Heart left ventricle (tissue), 16 donors: Measurements from ENCODE around the gene CTU2. TPM values are rescaled to one million over a fixed set of nuclear protein-coding genes. Genes with fewer than 3 reads are reported as not detected.

Source experiments
- ATAC-seq, 4 donors: fragments of 200-7000 bp; cut with Tn5 transposase; one replicate each; pipeline ENCODE4 v1.9.1; 2020 to 2022; ENCODE audit warnings: moderate library complexity in 4 of 4, mild to moderate bottlenecking in 3 of 4, moderate number of reproducible peaks in 1 of 4
- DNase-seq, 5 donors: peaks; one replicate each; pipeline ENCODE4 v3.0.0-alpha.2; 2020
- H3K27ac ChIP-seq, 12 donors: fragments of 200-600 bp; sonication (generic) in 4 of 12; one replicate each; pipeline versions ENCODE4 v1.5.0 to v1.8.0; 2016 to 2022; ENCODE audit warnings: mild to moderate bottlenecking in 2 of 12
- H3K27me3 ChIP-seq, 9 donors: fragments of 200-600 bp; sonication (generic) in 2 of 9; one replicate each; pipeline versions ENCODE4 v1.5.1 to v1.8.0; 2016 to 2022; ENCODE audit warnings: mild to moderate bottlenecking in 3 of 9
- H3K36me3 ChIP-seq, 9 donors: fragments of 200-600 bp; sonication (generic) in 2 of 9; one replicate each; pipeline versions ENCODE4 v1.5.0 to v1.8.0; 2018 to 2022; ENCODE audit warnings: mild to moderate bottlenecking in 2 of 9
- H3K4me1 ChIP-seq, 12 donors: fragments of 200-600 bp; sonication (generic) in 4 of 12; one replicate each; pipeline versions ENCODE4 v1.5.0 to v1.8.0; 2016 to 2022; ENCODE audit warnings: mild to moderate bottlenecking in 3 of 12
- H3K4me3 ChIP-seq, 12 donors: fragments of 200-600 bp; sonication (generic) in 4 of 12; one replicate each; pipeline versions ENCODE4 v1.5.0 to v1.8.0; 2017 to 2022; ENCODE audit warnings: mild to moderate bottlenecking in 9 of 12, moderate library complexity in 4 of 12
- H3K9me3 ChIP-seq, 12 donors: fragments of 200-600 bp; sonication (generic) in 4 of 12; one replicate each; pipeline versions ENCODE4 v1.5.0 to v1.8.0; 2016 to 2022; ENCODE audit warnings: mild to moderate bottlenecking in 1 of 12
- CTCF ChIP-seq, 12 donors: fragments of 200-600 bp; sonication (generic) in 4 of 12; IDR thresholded peaks; one replicate each; pipeline versions ENCODE4 v1.5.0 to v1.8.0; 2018 to 2022; ENCODE audit warnings: antibody characterized with exemption in 12 of 12, mild to moderate bottlenecking in 5 of 12
- POLR2A ChIP-seq, 2 donors: fragments of 450-650 bp; IDR thresholded peaks; one replicate each; pipeline ENCODE4 v1.6.1; 2017; ENCODE audit warnings: antibody characterized with exemption in 2 of 2, mild to moderate bottlenecking in 2 of 2, moderate library complexity in 2 of 2
- WGBS, 4 donors: extraction: QIAGEN DNeasy Blood & Tissue Kit in 2 of 4; methylation state at CpG; one replicate each; pipeline versions ENCODE4 v1.1.5 to v1.1.7; 2013 to 2018; 5-methylcytosine and 5-hydroxymethylcytosine counted together
- intact Hi-C, 10 donors: fragments of 100-400 bp; cut with DNase I; formaldehyde crosslinking; loops; one replicate each; pipeline versions ENCODE4 v1.11.1 to v1.14.2; 2022
- polyA plus RNA-seq, 2 donors: library from polyadenylated mRNA; stranded (reverse); fragments of 200-250 nt; gene quantifications; one replicate each; pipeline ENCODE4 v1.2.3, GENCODE V29; 2013
- total RNA-seq, 9 donors: library from RNA; depleted of rRNA in 2 of 9; stranded (reverse); fragments of >200 nt in 2 of 9; fragmentation: NEBNext Ultra II Directional in 3 of 9; extraction: Animal tissue kit (Norgen Biotek cat#: 25700) in 3 of 9; gene quantifications; one replicate each; pipeline versions ENCODE4 v1.1.0 to v1.2.4, GENCODE V29; 2016 to 2023
- donor health status: ischemic (EF 13 %, LVEDD 7.1; RV severe dilation, severe dysfunction).
- donor health status: healthy with polysubstance abuse.
- donor health status: DM: no; HTN: yes; CAD: no.
- donor health status: DM: no; HTN: no; CAD: no.
- donor health status: ischemic (EF 25% LVEDD 6.9; RV normal size, moderate dysfunction).
- donor health status: ischemic (EF 25% LVEDD 5.7; RV mildly dilated, moderate dysfunction).
- donor health status: healthy.
- donor health status: DM: yes; HTN: yes; CAD: no.
- donor health status: ischemic (EF 35%, LVEDD 5.7; RV mildly dilated, moderate dysfunction).
- donor health status: nonischemic (EF 11% LVEDD 7.7; RV severe dilation, severe dysfunction).
- donor health status: DM: yes; HTN: yes; CAD: no.
- donor health status: PGD.
- donor health status: ischemic (EF 29% LVEDD 5.4; RV normal size, mild dysfunction).
- donor health status: nonischemic (EF 23%, LVEDD 6.1; RV moderate dilation, normal function).

Gene CTU2
- total and polyA plus RNA-seq, 11 donors: 6.5 to 20.8 (median 13.0) TPM

GRCh38 chr16:88725609-88726407, 19.5 kb downstream of the CTU2 start:
- 84 to 88% (median 86%) methylated on average over 19 to 32 of the region's 32 CpGs for WGBS, 4 donors
- intact Hi-C loops: no loop called here
- no peak for ATAC-seq
- Histone ChIP-seq H3K9me3 (no peaks in the 10 kb centered on the region), H3K36me3 (peaks cover 0 to 81% (median 62%) of the 10 kb centered on the region in 9 donors), H3K27ac (no peak overlapping the region), H3K4me1 (peaks cover 0 to 5% (median 0%) of the 10 kb centered on the region in 12 donors), H3K4me3 (no peak overlapping the region), H3K27me3 (no peaks in the 10 kb centered on the region)
- no peak for DNase-seq
- TF ChIP-seq CTCF (IDR thresholded peaks at IDR 0.05): no peak
- no peak for TF ChIP-seq POLR2A (IDR thresholded peaks at IDR 0.05)

GRCh38 chr16:88726408-88726749, 20.1 kb downstream of the CTU2 start:
- ATAC-seq: no peak
- H3K27me3 ChIP-seq: no peaks in the 10 kb centered on the region

GRCh38 chr16:88726981-88727380, 20.7 kb downstream of the CTU2 start:
- Histone ChIP-seq H3K36me3 (peaks cover 0 to 81% (median 56%) of the 10 kb centered on the region in 9 donors), H3K9me3 (no peaks in the 10 kb centered on the region), H3K4me1 (peaks cover 0 to 5% (median 0%) of the 10 kb centered on the region in 12 donors), H3K4me3 (no peak overlapping the region), H3K27ac (no peak overlapping the region), H3K27me3 (no peaks in the 10 kb centered on the region)
- DNase-seq (no peak), ATAC-seq (no peak)
- intact Hi-C loops: no loop called here
- TF ChIP-seq CTCF (IDR thresholded peaks at IDR 0.05) (no peak), POLR2A (IDR thresholded peaks at IDR 0.05) (no peak)
- WGBS, 4 donors: 95 to 96% (median 96%) methylated on average over 11 to 28 of the region's 28 CpGs

More at GRCh38 chr16:88726408-88726749, 20.1 kb downstream of the CTU2 start:
- no peak for DNase-seq
- Histone ChIP-seq H3K4me1 (peaks cover 0 to 5% (median 0%) of the 10 kb centered on the region in 12 donors), H3K9me3 (no peaks in the 10 kb centered on the region), H3K36me3 (peaks cover 0 to 81% (median 62%) of the 10 kb centered on the region in 9 donors), H3K4me3 (no peak overlapping the region), H3K27ac (no peak overlapping the region)
- intact Hi-C loops: no loop called here
- WGBS, 4 donors: 74 to 86% (median 83%) methylated on average over 9 to 17 of the region's 17 CpGs
- TF ChIP-seq POLR2A (IDR thresholded peaks at IDR 0.05): no peak
- no peak for TF ChIP-seq CTCF (IDR thresholded peaks at IDR 0.05)

GRCh38 chr16:88727871-88728270, 21.6 kb downstream of the CTU2 start:
- Histone ChIP-seq H3K27me3 (no peaks in the 10 kb centered on the region), H3K27ac (no peak overlapping the region), H3K4me1 (peaks cover 0 to 5% (median 0%) of the 10 kb centered on the region in 12 donors), H3K4me3 (no peak overlapping the region), H3K9me3 (no peaks in the 10 kb centered on the region), H3K36me3 (peaks cover 0 to 81% (median 50%) of the 10 kb centered on the region in 9 donors)
- TF ChIP-seq POLR2A (IDR thresholded peaks at IDR 0.05) (no peak), CTCF (IDR thresholded peaks at IDR 0.05) (no peak)
- intact Hi-C loops: no loop called here
- WGBS, 4 donors: 46 to 72% (median 63%) methylated on average over 20 of the region's 20 CpGs
- ATAC-seq (peak; percentile 31 to 75 (median 64)), DNase-seq (peak in 2 of 5 donors; percentile 61 to 69)
